ENCODE measurements around the gene SMNDC1. TPM values are rescaled to one million over a fixed set of nuclear protein-coding genes. Genes with fewer than 3 reads are reported as not detected.
A peak's percentile ranks its signal among the peaks of the same experiment; 100 is the strongest.

SMNDC1 gene
- total and polyA plus RNA-seq, 10 of the 15 experiments (the other 5 are each of a cell fraction or from before 2014, with no cell fraction given) = 4.6 to 37.2 (median 18.1) TPM

DNA sequence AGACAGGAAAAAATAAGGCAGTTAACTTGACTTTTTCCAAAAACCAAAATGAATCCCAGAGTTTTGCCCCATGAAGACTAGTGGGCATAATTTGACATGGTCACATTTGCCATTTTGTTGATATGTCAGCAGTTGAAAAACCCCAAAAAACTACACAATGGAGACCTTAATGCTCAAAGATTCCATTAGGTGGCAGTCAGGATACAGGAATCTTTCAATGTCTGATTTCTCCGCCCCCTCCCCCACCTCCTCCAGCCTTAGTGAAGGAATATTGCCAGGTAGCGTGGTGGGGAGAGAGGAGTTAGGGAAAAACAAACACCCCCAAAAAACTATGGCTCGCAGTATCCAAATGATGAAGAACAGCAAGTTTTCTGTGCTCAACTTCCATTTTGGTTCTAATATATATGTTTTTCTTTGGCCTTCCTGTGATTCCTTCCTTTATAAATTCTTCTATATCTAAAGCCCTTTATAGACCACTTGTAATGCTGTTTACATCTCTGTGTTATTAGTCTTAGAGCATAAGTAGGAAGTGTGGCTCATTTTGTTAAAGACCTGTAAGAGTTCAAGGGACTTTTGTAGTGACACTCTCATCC lies 6.7 kb upstream of the SMNDC1 start (continued):
- TF ChIP-seq CBFB (IDR thresholded peaks at IDR 0.05; ENCODE audit: low read depth) (no peak), RUNX3 (IDR thresholded peaks at IDR 0.05; ENCODE audit: low read length) (peak; percentile 28; the same call in 1 of the 2 replicates), DPF2 (IDR thresholded peaks at IDR 0.05) (no peak), TCF7 (IDR thresholded peaks at IDR 0.05; ENCODE audit: borderline replicate concordance) (no peak), BMI1 (IDR thresholded peaks at IDR 0.05; ENCODE audit: borderline replicate concordance) (no peak), MYC (IDR thresholded peaks at IDR 0.05; ENCODE audit: insufficient read depth, insufficient read length, insufficient replicate concordance, low read length, severe bottlenecking) (no peak), TAF1 (IDR thresholded peaks at IDR 0.05; ENCODE audit: borderline replicate concordance, low read depth, low read length) (no peak), BHLHE40 (IDR thresholded peaks at IDR 0.05; ENCODE audit: borderline replicate concordance in 1 of 2, low read depth in 2 of 2, low read length in 1 of 2) (0 out of 4 replicates have a peak, but pooled peaks of 1 of the 2 experiments have one; percentile 20), NR2F1 (conservative IDR thresholded peaks at IDR 0.05) (no peak), IKZF2 (IDR thresholded peaks at IDR 0.05) (peak; percentile 59 to 68), ZNF24 (IDR thresholded peaks at IDR 0.05) (peak; percentile 47; the same call in 1 of the 2 replicates), RCOR1 (conservative IDR thresholded peaks at IDR 0.05; ENCODE audit: low read depth, low read length) (no peak), ZNF622 (IDR thresholded peaks at IDR 0.05) (no peak), YBX1 (IDR thresholded peaks at IDR 0.05) (no peak), NFIC (IDR thresholded peaks at IDR 0.05; ENCODE audit: low read depth, low read length) (no peak), YY1 (IDR thresholded peaks at IDR 0.05; ENCODE audit: low read depth, low read length) (peak; percentile 80), PML (IDR thresholded peaks at IDR 0.05; ENCODE audit: low read length) (no peak), SUPT20H (IDR thresholded peaks at IDR 0.05; ENCODE audit: borderline replicate concordance, control insufficient read depth, low read depth, low read length) (no peak), STAT3 (IDR thresholded peaks at IDR 0.05; ENCODE audit: low read depth, low read length) (peak; percentile 47; the same call in 1 of the 2 replicates), EZH2 (IDR thresholded peaks at IDR 0.05; ENCODE audit: borderline replicate concordance, control insufficient read depth, low read depth, low read length) (no peak), FOXM1 (IDR thresholded peaks at IDR 0.05; ENCODE audit: low read depth, low read length) (peak; percentile 48; the same call in 1 of the 2 replicates)
- TF ChIP-seq, protein P1, sequence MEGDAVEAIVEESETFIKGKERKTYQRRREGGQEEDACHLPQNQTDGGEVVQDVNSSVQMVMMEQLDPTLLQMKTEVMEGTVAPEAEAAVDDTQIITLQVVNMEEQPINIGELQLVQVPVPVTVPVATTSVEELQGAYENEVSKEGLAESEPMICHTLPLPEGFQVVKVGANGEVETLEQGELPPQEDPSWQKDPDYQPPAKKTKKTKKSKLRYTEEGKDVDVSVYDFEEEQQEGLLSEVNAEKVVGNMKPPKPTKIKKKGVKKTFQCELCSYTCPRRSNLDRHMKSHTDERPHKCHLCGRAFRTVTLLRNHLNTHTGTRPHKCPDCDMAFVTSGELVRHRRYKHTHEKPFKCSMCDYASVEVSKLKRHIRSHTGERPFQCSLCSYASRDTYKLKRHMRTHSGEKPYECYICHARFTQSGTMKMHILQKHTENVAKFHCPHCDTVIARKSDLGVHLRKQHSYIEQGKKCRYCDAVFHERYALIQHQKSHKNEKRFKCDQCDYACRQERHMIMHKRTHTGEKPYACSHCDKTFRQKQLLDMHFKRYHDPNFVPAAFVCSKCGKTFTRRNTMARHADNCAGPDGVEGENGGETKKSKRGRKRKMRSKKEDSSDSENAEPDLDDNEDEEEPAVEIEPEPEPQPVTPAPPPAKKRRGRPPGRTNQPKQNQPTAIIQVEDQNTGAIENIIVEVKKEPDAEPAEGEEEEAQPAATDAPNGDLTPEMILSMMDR (IDR thresholded peaks at IDR 0.05 in 2 of 3, conservative IDR thresholded peaks at IDR 0.05 in 1 of 3; ENCODE audit: control insufficient read depth in 2 of 3, extremely low read depth in 1 of 3, insufficient read depth in 1 of 3, low read depth in 3 of 3, low read length in 3 of 3) = peak; percentile 62 to 76 (median 68); a peak in 5 of 6 replicates
- TF ChIP-seq, protein P2, sequence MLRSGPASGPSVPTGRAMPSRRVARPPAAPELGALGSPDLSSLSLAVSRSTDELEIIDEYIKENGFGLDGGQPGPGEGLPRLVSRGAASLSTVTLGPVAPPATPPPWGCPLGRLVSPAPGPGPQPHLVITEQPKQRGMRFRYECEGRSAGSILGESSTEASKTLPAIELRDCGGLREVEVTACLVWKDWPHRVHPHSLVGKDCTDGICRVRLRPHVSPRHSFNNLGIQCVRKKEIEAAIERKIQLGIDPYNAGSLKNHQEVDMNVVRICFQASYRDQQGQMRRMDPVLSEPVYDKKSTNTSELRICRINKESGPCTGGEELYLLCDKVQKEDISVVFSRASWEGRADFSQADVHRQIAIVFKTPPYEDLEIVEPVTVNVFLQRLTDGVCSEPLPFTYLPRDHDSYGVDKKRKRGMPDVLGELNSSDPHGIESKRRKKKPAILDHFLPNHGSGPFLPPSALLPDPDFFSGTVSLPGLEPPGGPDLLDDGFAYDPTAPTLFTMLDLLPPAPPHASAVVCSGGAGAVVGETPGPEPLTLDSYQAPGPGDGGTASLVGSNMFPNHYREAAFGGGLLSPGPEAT (IDR thresholded peaks at IDR 0.05; ENCODE audit: low read depth) = 0 out of 2 replicates have a peak, but pooled peaks have one; percentile 37
- TF ChIP-seq, protein P3, sequence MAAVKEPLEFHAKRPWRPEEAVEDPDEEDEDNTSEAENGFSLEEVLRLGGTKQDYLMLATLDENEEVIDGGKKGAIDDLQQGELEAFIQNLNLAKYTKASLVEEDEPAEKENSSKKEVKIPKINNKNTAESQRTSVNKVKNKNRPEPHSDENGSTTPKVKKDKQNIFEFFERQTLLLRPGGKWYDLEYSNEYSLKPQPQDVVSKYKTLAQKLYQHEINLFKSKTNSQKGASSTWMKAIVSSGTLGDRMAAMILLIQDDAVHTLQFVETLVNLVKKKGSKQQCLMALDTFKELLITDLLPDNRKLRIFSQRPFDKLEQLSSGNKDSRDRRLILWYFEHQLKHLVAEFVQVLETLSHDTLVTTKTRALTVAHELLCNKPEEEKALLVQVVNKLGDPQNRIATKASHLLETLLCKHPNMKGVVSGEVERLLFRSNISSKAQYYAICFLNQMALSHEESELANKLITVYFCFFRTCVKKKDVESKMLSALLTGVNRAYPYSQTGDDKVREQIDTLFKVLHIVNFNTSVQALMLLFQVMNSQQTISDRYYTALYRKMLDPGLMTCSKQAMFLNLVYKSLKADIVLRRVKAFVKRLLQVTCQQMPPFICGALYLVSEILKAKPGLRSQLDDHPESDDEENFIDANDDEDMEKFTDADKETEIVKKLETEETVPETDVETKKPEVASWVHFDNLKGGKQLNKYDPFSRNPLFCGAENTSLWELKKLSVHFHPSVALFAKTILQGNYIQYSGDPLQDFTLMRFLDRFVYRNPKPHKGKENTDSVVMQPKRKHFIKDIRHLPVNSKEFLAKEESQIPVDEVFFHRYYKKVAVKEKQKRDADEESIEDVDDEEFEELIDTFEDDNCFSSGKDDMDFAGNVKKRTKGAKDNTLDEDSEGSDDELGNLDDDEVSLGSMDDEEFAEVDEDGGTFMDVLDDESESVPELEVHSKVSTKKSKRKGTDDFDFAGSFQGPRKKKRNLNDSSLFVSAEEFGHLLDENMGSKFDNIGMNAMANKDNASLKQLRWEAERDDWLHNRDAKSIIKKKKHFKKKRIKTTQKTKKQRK (IDR thresholded peaks at IDR 0.05; ENCODE audit: low read depth, low read length) = no peak
